HepG2 (cell line): ENCODE measurements around the gene ZNF581. TPM values are rescaled to one million over a fixed set of nuclear protein-coding genes. Genes with fewer than 3 reads are reported as not detected.

Experiments
- ATAC-seq: fragments of 200-7000 bp; cut with Tn5 transposase; 3 replicates; pipeline ENCODE4 v1.9.1; 2020; ENCODE audit warnings: mild to moderate bottlenecking, moderate library complexity
- BruUV-seq: library from RNA; stranded (reverse); fragments of 400-500 nt; replicated peaks from 2 replicates; lab custom pipeline; 2021; lab: Mats Ljungman, UMichigan
- CTCF ChIA-PET: fragments of 300-600 bp; formaldehyde crosslinking; extraction: SDS; loops from one replicate; lab custom pipeline; 2021; ENCODE audit warnings: low total read pairs, inconsistent platforms, low intra/inter-chr PET ratio; lab: Yijun Ruan, JAX
- POLR2A ChIA-PET: fragments of 350-600 bp; sonication (Branson Sonifier 250); formaldehyde crosslinking; loops from one replicate; lab custom pipeline; 2020; ENCODE audit warnings: antibody characterized with exemption, inconsistent platforms; lab: Yijun Ruan, JAX
- DNase-seq: peaks from one replicate; pipeline ENCODE4 v3.0.0-alpha.2; 2015; ENCODE audit warnings: low spot score
- FAIRE-seq: peaks from 3 replicates; lab custom pipeline; 2011; peaks lifted over from hg19 to GRCh38; lab: Jason Lieb, UNC
- H2AFZ ChIP-seq: one replicate; pipeline ENCODE4 v1.6.1; 2011; ENCODE audit warnings: low read length, inconsistent platforms
- H3K27ac ChIP-seq: fragments of 300-600 bp; 3 replicates; pipeline ENCODE4 v1.8.0; 2011; ENCODE audit warnings: mixed run types, mild to moderate bottlenecking, mixed read lengths, low read length, inconsistent platforms; ENCODE audit not compliant: insufficient read depth; ENCODE audit errors: extremely low read length
- H3K27me3 ChIP-seq, 2 experiments: fragments of 200-600 bp in 1 of 2; 2 replicates in 1 of 2; 3 replicates in 1 of 2; pipeline versions ENCODE4 v1.6.0 to v1.8.0; 2011; ENCODE audit warnings: low read length in 2 of 2, mild to moderate bottlenecking in 2 of 2, moderate library complexity in 2 of 2, inconsistent platforms in 1 of 2; ENCODE audit not compliant: insufficient read depth in 2 of 2, control insufficient read depth in 1 of 2
- H3K36me3 ChIP-seq, 2 experiments: fragments of 200-600 bp in 1 of 2; replicated peaks in 1 of 2; 2 replicates in 1 of 2; 3 replicates in 1 of 2; pipeline versions ENCODE4 v1.5.1 to v1.8.0; 2011; ENCODE audit warnings: low read length in 2 of 2, inconsistent platforms in 1 of 2; ENCODE audit not compliant: insufficient read depth in 2 of 2, control insufficient read depth in 1 of 2
- H3K4me1 ChIP-seq: 2 replicates; pipeline ENCODE4 v1.5.1; 2012; ENCODE audit warnings: low read length, inconsistent platforms; ENCODE audit not compliant: insufficient read depth
- H3K4me2 ChIP-seq: 2 replicates; pipeline ENCODE4 v1.6.0; 2011; ENCODE audit warnings: low read depth, low read length, inconsistent platforms
- H3K4me3 ChIP-seq, 3 experiments: fragments of 200-600 bp in 1 of 3; sonication (generic), shearing (Covaris generic) in 1 of 3; replicated peaks in 1 of 3; 2 replicates each; pipeline ENCODE4 v1.5.1; 2011 to 2016; ENCODE audit warnings: low read length in 3 of 3, inconsistent platforms in 2 of 3, low read depth in 2 of 3, mild to moderate bottlenecking in 2 of 3, control low read depth in 1 of 3, mixed read lengths in 1 of 3; ENCODE audit not compliant: insufficient read depth in 1 of 3
- H3K79me2 ChIP-seq: one replicate; pipeline ENCODE4 v1.6.1; 2011; ENCODE audit warnings: low read length, inconsistent platforms; ENCODE audit not compliant: insufficient read depth
- H3K9ac ChIP-seq: 2 replicates; pipeline ENCODE4 v1.6.0; 2011; ENCODE audit warnings: mild to moderate bottlenecking, low read depth, low read length, inconsistent platforms; ENCODE audit not compliant: insufficient read depth
- H3K9me3 ChIP-seq: 2 replicates; pipeline ENCODE4 v1.5.1; 2012; ENCODE audit warnings: mild to moderate bottlenecking, low read length
- H4K20me1 ChIP-seq: 2 replicates; pipeline ENCODE4 v1.6.0; 2011; ENCODE audit warnings: inconsistent platforms, mild to moderate bottlenecking, low read length, moderate library complexity; ENCODE audit not compliant: insufficient read depth
- ARNT2 ChIP-seq: sonication (generic); formaldehyde crosslinking; IDR thresholded peaks from 2 replicates; pipeline ENCODE4 v1.8.0; 2022; ENCODE audit warnings: mild to moderate bottlenecking, low read depth, missing genetic modification reagents, moderate library complexity
- GABPA ChIP-seq, 2 experiments: IDR thresholded peaks; 2 replicates each; pipeline ENCODE4 v1.6.1; 2011 to 2016; ENCODE audit warnings: low read depth in 2 of 2, low read length in 1 of 2, missing biosample characterization in 1 of 2, missing genetic modification characterization in 1 of 2
- HCFC1 ChIP-seq: fragments of 150-350 bp; IDR thresholded peaks from 2 replicates; pipeline ENCODE4 v1.6.1; 2014; ENCODE audit warnings: low read depth, low read length
- MAZ ChIP-seq, 2 experiments: sonication (generic) in 1 of 2; formaldehyde crosslinking in 1 of 2; IDR thresholded peaks; 2 replicates each; pipeline versions ENCODE4 v1.5.0 to v1.6.1; 2012 to 2020; ENCODE audit warnings: low read depth in 2 of 2, mild to moderate bottlenecking in 2 of 2, borderline replicate concordance in 1 of 2, improper control_type of control experiment in 1 of 2, low read length in 1 of 2, missing genetic modification reagents in 1 of 2, moderate library complexity in 1 of 2
- MXI1 ChIP-seq: IDR thresholded peaks from 3 replicates; pipeline ENCODE4 v1.6.1; 2012; ENCODE audit warnings: low read depth, low read length, inconsistent platforms, borderline replicate concordance
- SIX1 ChIP-seq: sonication (generic); formaldehyde crosslinking; IDR thresholded peaks from 2 replicates; pipeline ENCODE4 v1.4.0; 2020; ENCODE audit warnings: missing genetic modification reagents, borderline replicate concordance
- SP5 ChIP-seq: IDR thresholded peaks from 2 replicates; pipeline ENCODE4 v1.6.1; 2016; ENCODE audit warnings: low read depth, borderline replicate concordance
- YY1 ChIP-seq: IDR thresholded peaks from 2 replicates; pipeline ENCODE4 v1.6.1; 2011; ENCODE audit warnings: low read length, low read depth, moderate library complexity, mild to moderate bottlenecking; ENCODE audit not compliant: insufficient read depth, insufficient replicate concordance
- ZNF556 ChIP-seq: sonication (generic); formaldehyde crosslinking; IDR thresholded peaks from 2 replicates; pipeline ENCODE4 v1.4.0; 2020; ENCODE audit warnings: mild to moderate bottlenecking, missing genetic modification reagents, borderline replicate concordance
- ZNF841 ChIP-seq: sonication (generic); formaldehyde crosslinking; IDR thresholded peaks from 2 replicates; pipeline ENCODE4 v1.8.1; 2023; ENCODE audit warnings: missing genetic modification reagents, borderline replicate concordance
- WGBS: methylation state at CpG from one replicate; pipeline ENCODE4 v1.1.6; 2017; ENCODE audit warnings: low lambda C conversion rate; 5-methylcytosine and 5-hydroxymethylcytosine counted together
- in situ Hi-C: cut with HindIII; loops from 2 replicates; pipeline ENCODE4 v1.10.0; 2017; ENCODE audit warnings: low pct_unique_long_range_greater_than_20kb; ENCODE audit not compliant: extremely low pct_ligation_motif_present
- intact Hi-C: fragments of 100-400 bp; cut with micrococcal nuclease; formaldehyde crosslinking; loops from one replicate; pipeline ENCODE4 v1.10.0; 2022; ENCODE audit not compliant: unreplicated experiment
- polyA plus RNA-seq, 8 experiments: library from polyadenylated mRNA; depleted of rRNA in 3 of 8; stranded (reverse) in 7 of 8; unstranded in 1 of 8; fragments of >200 nt; fragmentation: Illumina TruSeq in 4 of 8; extraction: Trizol in 4 of 8; gene quantifications; 2 replicates each; pipeline versions ENCODE4 v1.2.1 to v1.2.3, GENCODE V29; 2011 to 2016; ENCODE audit warnings: low read depth in 4 of 8, missing spikeins in 1 of 8, mixed read lengths in 1 of 8; ENCODE audit not compliant: insufficient read depth in 1 of 8
- total RNA-seq, 5 experiments: library from RNA; depleted of rRNA; stranded (reverse); fragments of >200 nt; fragmentation: Illumina TruSeq; extraction: Trizol; gene quantifications; 2 replicates each; pipeline ENCODE4 v1.2.3, GENCODE V29; 2016; ENCODE audit warnings: low read depth in 1 of 5
- TF ChIP-seq, protein P1 (sequence below): sonication (generic); formaldehyde crosslinking; IDR thresholded peaks from 2 replicates; pipeline ENCODE4 v1.5.1; 2020; ENCODE audit warnings: missing genetic modification reagents, mild to moderate bottlenecking, borderline replicate concordance
- TF ChIP-seq, protein P2 (sequence below): IDR thresholded peaks from 2 replicates; pipeline ENCODE4 v1.6.1; 2016; ENCODE audit warnings: mild to moderate bottlenecking
- TF ChIP-seq, protein P3 (sequence below): sonication (generic); formaldehyde crosslinking; IDR thresholded peaks from 2 replicates; pipeline ENCODE4 v1.5.0; 2020; ENCODE audit warnings: mild to moderate bottlenecking, missing genetic modification reagents, borderline replicate concordance

The ZNF581 gene
- total and polyA plus RNA-seq, 2 of the 13 experiments (the other 11 are each of a cell fraction or from before 2014, with no cell fraction given): 19.6 to 49.5 TPM

DNA sequence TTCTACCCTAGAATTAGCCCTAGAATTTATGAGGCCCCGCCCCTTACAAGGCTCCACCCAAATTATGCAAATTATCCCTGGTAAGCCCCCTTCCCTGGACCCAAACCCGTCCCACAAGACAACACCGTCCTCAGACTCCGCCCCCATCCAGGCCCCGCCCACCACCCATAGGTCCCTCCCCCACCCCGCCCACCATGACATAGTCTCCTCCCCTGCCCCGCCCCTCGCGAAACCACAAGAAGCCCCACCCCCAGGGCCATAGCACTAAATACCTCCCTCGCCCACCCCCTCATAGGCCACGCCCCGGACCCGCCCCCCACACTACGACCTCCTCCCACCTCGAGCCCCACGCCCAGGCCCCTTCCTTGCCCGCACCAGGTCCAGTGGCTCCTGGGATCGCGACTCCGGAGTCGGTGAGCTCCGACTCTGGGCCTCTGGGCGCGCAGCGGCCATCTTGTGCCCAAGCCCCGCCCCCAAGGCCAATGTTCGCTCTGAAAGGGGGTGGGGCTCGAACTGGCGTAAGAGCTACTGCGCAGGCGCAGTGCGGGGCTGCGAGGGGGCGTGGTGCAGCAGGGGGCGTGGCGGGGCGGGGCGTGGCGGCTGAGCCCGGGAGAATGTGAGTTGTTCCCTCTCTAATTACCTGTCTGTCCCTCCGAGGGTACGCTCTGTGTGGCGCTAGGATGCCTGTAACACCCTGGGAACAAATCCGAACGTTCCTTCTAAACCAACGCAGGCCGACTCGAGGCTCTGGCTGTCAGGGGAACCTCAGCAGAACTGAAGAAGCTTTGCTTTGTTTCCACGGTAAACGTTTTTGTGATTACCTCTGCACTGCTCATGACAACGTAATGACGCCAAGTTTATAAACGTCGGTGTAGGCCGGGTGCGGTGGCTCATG lies 19.1 kb upstream of the ZNF581 start, which contains the start of gene ZNF784:
TSS of gene ZNF784 (minus strand) at position 458 of the 895 bp plus-strand sequence. CDS start at position 453, 5 bp downstream.
- Histone ChIP-seq H3K27ac (peak within 1 kb of the TSS; percentile 98), H3K36me3 (0 out of 5 replicates have a peak, but pooled peaks cover 0 to 3% of the 10 kb centered on the region in 2 experiments), H3K79me2 (peaks cover 4% of the 10 kb centered on the region), H3K4me1 (peaks cover 27% of the 10 kb centered on the region), H3K9me3 (no peaks in the 10 kb centered on the region), H3K4me3 (peak within 1 kb of the TSS; percentile 65 to 82 (median 70)), H4K20me1 (peaks cover 14% of the 10 kb centered on the region; the same call in 1 of the 2 replicates), H3K27me3 (no peaks in the 10 kb centered on the region), H3K9ac (peak within 1 kb of the TSS; percentile 85), H3K4me2 (peak within 1 kb of the TSS; percentile 97), H2AFZ (peak within 1 kb of the TSS; percentile 94)
- ATAC-seq (peak; percentile 70), FAIRE-seq (peak; percentile 49), DNase-seq (peak; percentile 82)
- 1% methylated on average over 31 of the region's 56 CpGs for WGBS
- in situ Hi-C loops (no loop called here), intact Hi-C loops (no loop called here)
- ChIA-PET CTCF (no interaction called here), POLR2A (interaction anchor here (0.6 to 2.8 kb wide), 19 partner anchors 9 to 507 kb away, joined by 3 to 23 read pairs (median 5); partner anchors contain the start of genes FIZ1, ISOC2, KMT5C and PPP1R12C)
- no TSS peak for BruUV-seq
- TF ChIP-seq SIX1 (CRISPR knock-in tag): no peak
- TF ChIP-seq MAZ (IDR thresholded peaks at IDR 0.05; ENCODE audit: borderline replicate concordance, low read depth, low read length): peak; percentile 32; the same call in 1 of the 2 replicates
- TF ChIP-seq MAZ (CRISPR knock-in tag; IDR thresholded peaks at IDR 0.05; ENCODE audit: low read depth): peak; percentile 43; the same call in 1 of the 2 replicates
- TF ChIP-seq, protein P1, sequence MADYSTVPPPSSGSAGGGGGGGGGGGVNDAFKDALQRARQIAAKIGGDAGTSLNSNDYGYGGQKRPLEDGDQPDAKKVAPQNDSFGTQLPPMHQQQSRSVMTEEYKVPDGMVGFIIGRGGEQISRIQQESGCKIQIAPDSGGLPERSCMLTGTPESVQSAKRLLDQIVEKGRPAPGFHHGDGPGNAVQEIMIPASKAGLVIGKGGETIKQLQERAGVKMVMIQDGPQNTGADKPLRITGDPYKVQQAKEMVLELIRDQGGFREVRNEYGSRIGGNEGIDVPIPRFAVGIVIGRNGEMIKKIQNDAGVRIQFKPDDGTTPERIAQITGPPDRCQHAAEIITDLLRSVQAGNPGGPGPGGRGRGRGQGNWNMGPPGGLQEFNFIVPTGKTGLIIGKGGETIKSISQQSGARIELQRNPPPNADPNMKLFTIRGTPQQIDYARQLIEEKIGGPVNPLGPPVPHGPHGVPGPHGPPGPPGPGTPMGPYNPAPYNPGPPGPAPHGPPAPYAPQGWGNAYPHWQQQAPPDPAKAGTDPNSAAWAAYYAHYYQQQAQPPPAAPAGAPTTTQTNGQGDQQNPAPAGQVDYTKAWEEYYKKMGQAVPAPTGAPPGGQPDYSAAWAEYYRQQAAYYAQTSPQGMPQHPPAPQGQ: no peak
- TF ChIP-seq HCFC1: peak; percentile 35; the same call in 1 of the 2 replicates
- TF ChIP-seq ZNF841 (CRISPR knock-in tag): no peak
- TF ChIP-seq, protein P2, sequence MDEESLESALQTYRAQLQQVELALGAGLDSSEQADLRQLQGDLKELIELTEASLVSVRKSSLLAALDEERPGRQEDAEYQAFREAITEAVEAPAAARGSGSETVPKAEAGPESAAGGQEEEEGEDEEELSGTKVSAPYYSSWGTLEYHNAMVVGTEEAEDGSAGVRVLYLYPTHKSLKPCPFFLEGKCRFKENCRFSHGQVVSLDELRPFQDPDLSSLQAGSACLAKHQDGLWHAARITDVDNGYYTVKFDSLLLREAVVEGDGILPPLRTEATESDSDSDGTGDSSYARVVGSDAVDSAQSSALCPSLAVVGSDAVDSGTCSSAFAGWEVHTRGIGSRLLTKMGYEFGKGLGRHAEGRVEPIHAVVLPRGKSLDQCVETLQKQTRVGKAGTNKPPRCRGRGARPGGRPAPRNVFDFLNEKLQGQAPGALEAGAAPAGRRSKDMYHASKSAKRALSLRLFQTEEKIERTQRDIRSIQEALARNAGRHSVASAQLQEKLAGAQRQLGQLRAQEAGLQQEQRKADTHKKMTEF (CRISPR knock-in tag): 0 out of 2 replicates have a peak, but pooled peaks have one; percentile 34
- peak; percentile 98 for TF ChIP-seq YY1
- TF ChIP-seq, protein P3, sequence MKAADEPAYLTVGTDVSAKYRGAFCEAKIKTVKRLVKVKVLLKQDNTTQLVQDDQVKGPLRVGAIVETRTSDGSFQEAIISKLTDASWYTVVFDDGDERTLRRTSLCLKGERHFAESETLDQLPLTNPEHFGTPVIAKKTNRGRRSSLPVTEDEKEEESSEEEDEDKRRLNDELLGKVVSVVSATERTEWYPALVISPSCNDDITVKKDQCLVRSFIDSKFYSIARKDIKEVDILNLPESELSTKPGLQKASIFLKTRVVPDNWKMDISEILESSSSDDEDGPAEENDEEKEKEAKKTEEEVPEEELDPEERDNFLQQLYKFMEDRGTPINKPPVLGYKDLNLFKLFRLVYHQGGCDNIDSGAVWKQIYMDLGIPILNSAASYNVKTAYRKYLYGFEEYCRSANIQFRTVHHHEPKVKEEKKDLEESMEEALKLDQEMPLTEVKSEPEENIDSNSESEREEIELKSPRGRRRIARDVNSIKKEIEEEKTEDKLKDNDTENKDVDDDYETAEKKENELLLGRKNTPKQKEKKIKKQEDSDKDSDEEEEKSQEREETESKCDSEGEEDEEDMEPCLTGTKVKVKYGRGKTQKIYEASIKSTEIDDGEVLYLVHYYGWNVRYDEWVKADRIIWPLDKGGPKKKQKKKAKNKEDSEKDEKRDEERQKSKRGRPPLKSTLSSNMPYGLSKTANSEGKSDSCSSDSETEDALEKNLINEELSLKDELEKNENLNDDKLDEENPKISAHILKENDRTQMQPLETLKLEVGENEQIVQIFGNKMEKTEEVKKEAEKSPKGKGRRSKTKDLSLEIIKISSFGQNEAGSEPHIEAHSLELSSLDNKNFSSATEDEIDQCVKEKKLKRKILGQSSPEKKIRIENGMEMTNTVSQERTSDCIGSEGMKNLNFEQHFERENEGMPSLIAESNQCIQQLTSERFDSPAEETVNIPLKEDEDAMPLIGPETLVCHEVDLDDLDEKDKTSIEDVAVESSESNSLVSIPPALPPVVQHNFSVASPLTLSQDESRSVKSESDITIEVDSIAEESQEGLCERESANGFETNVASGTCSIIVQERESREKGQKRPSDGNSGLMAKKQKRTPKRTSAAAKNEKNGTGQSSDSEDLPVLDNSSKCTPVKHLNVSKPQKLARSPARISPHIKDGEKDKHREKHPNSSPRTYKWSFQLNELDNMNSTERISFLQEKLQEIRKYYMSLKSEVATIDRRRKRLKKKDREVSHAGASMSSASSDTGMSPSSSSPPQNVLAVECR: peak; percentile 14; the same call in 1 of the 2 replicates
- peak; percentile 60; the same call in 1 of the 2 replicates for TF ChIP-seq SP5 (CRISPR knock-in tag)
- TF ChIP-seq MXI1: peak; percentile 53; the same call in 1 of the 3 replicates
- no peak for TF ChIP-seq GABPA (IDR thresholded peaks at IDR 0.05; ENCODE audit: low read depth, low read length)
- TF ChIP-seq GABPA (CRISPR knock-in tag; IDR thresholded peaks at IDR 0.05; ENCODE audit: low read depth): no peak
- peak; percentile 55; the same call in 1 of the 2 replicates for TF ChIP-seq ZNF556 (CRISPR knock-in tag)
- peak; percentile 39 for TF ChIP-seq ARNT2 (CRISPR knock-in tag)
